Transverse colon (tissue), 4 donors: ENCODE results near the gene CENPM. TPM values are rescaled to one million over a fixed set of nuclear protein-coding genes. Genes with fewer than 3 reads are reported as not detected.

ENCODE experiments used
- DNase-seq: peaks from one replicate; pipeline ENCODE4 v3.0.0-alpha.2; 2019
- H3K27ac ChIP-seq, 4 donors: fragments of 200-600 bp; sonication (generic); 2 replicates each; pipeline ENCODE4 v1.5.1; 2016 to 2018; ENCODE audit warnings: inconsistent platforms in 4 of 4
- H3K27me3 ChIP-seq: fragments of 200-600 bp; sonication (generic); 2 replicates; pipeline ENCODE4 v1.5.1; 2017; ENCODE audit warnings: inconsistent platforms
- H3K36me3 ChIP-seq, 4 donors: fragments of 200-600 bp; sonication (generic); 2 replicates each; pipeline ENCODE4 v1.5.1; 2017 to 2019; ENCODE audit warnings: inconsistent platforms in 4 of 4
- H3K4me1 ChIP-seq, 4 donors: fragments of 200-600 bp; sonication (generic); 2 replicates each; pipeline ENCODE4 v1.5.1; 2017 to 2020; ENCODE audit warnings: inconsistent platforms in 4 of 4
- H3K4me3 ChIP-seq, 4 donors: fragments of 200-600 bp; sonication (generic); 1 replicate in 1 of 4; 2 replicates in 3 of 4; pipeline versions ENCODE4 v1.5.1 to v1.6.1; 2017 to 2019; ENCODE audit warnings: inconsistent platforms in 4 of 4
- H3K9me3 ChIP-seq, 2 donors: fragments of 200-600 bp; sonication (generic); 2 replicates each; pipeline ENCODE4 v1.5.1; 2017 to 2019; ENCODE audit warnings: inconsistent platforms in 2 of 2
- CTCF ChIP-seq, 5 experiments: fragments of 200-600 bp in 3 of 5; fragments of 450-650 bp in 2 of 5; sonication (generic) in 3 of 5; IDR thresholded peaks; 1 replicate in 2 of 5; 2 replicates in 3 of 5; pipeline ENCODE4 v1.5.1; 2016 to 2017; ENCODE audit warnings: antibody characterized with exemption in 5 of 5, inconsistent platforms in 3 of 5, mild to moderate bottlenecking in 2 of 5, moderate library complexity in 1 of 5
- EP300 ChIP-seq: sonication (generic); formaldehyde crosslinking; IDR thresholded peaks from one replicate; pipeline ENCODE4 v1.6.1; 2017; ENCODE audit warnings: antibody characterized with exemption, low read depth
- POLR2A ChIP-seq: fragments of 450-650 bp; IDR thresholded peaks from one replicate; pipeline ENCODE4 v1.6.1; 2016; ENCODE audit warnings: antibody characterized with exemption, mild to moderate bottlenecking, moderate library complexity
- POLR2AphosphoS5 ChIP-seq, 3 donors: sonication (generic); formaldehyde crosslinking; IDR thresholded peaks; one replicate each; pipeline ENCODE4 v1.6.1; 2016; ENCODE audit warnings: antibody characterized with exemption in 3 of 3
- WGBS, 2 donors: methylation state at CpG; one replicate each; pipeline ENCODE4 v1.1.5; 2018; ENCODE audit warnings: low coverage in 1 of 2; 5-methylcytosine and 5-hydroxymethylcytosine counted together
- in situ Hi-C, 4 donors: fragments of 200-750 bp; cut with MboI; loops; one replicate each; pipeline versions ENCODE4 v1.15.0 to v1.15.1; 2017; ENCODE audit warnings: low sequenced_read_pairs in 3 of 4, low pct_ligation_motif_present in 1 of 4, low pct_unique_long_range_greater_than_20kb in 1 of 4
- intact Hi-C: fragments of 100-400 bp; cut with DNase I; formaldehyde crosslinking; loops from one replicate; pipeline ENCODE4 v1.15.1; 2023; ENCODE audit warnings: low total_unique reads
- total RNA-seq, 4 donors: library from RNA; depleted of rRNA; stranded (reverse); fragments of >200 nt; gene quantifications; one replicate each; pipeline ENCODE4 v1.1.0, GENCODE V29; 2016

Gene CENPM
- 10 to 100 TPM in 2 of 4 donors, 1 to 10 TPM in 1, not detected in 1; 6.0 to 22.9 (median 11.0) TPM for total RNA-seq

- TF ChIP-seq CTCF (IDR thresholded peaks at IDR 0.05) (peak in 2 of 5 experiments; percentile 6 to 39), POLR2A (no peak), POLR2AphosphoS5 (IDR thresholded peaks at IDR 0.05) (peak in 2 of 3 donors; percentile 26 to 35), EP300 (no peak)
- in situ Hi-C loops (loop anchor here (10.0 to 25.0 kb wide), 4 partner anchors 122 to 252 kb away; partner anchors contain the start of genes CCDC134 (in 2 of the 4) and MEI1 (in 1 of the 4)), intact Hi-C loops (loop anchor here (10.0 kb wide), 1 partner anchor 122 kb away; no protein-coding TSS in a partner anchor)
- peak; percentile 93 for DNase-seq
- H3K36me3 ChIP-seq: no peaks in the 10 kb centered on the region
- H3K4me3 ChIP-seq: peak within 1 kb of the TSS; percentile 62 to 77 (median 69)
- H3K4me1 ChIP-seq: peaks cover 6 to 24% (median 13%) of the 10 kb centered on the region in 4 donors
- H3K27ac ChIP-seq: peak within 1 kb of the TSS; percentile 65 to 74 (median 69)
- 1 to 4% methylated on average over 19 to 56 of the region's 56 CpGs for WGBS, 2 donors
- H3K9me3 ChIP-seq: no peaks in the 10 kb centered on the region
- no peaks in the 10 kb centered on the region for H3K27me3 ChIP-seq
Measured at GRCh38 chr22:41946629-41947423, at the start of gene CENPM. CENPM (minus strand) TSS chr22:41947152; CDS start chr22:41947076, 76 bp downstream.

GRCh38 chr22:41995211-41995610, 48.3 kb upstream of the CENPM start:
- intact Hi-C loops (no loop called here), in situ Hi-C loops (no loop called here)
- WGBS, 2 donors: 63 to 66% methylated on average over 3 of the region's 3 CpGs
- DNase-seq: no peak
- Histone ChIP-seq H3K27ac (no peak overlapping the region), H3K9me3 (no peaks in the 10 kb centered on the region), H3K4me3 (no peak overlapping the region), H3K27me3 (no peaks in the 10 kb centered on the region), H3K36me3 (no peaks in the 10 kb centered on the region), H3K4me1 (peaks cover 0 to 10% (median 2%) of the 10 kb centered on the region in 4 donors)
- no peak for TF ChIP-seq POLR2A
- no peak for TF ChIP-seq EP300
- no peak for TF ChIP-seq CTCF (IDR thresholded peaks at IDR 0.05)
- no peak for TF ChIP-seq POLR2AphosphoS5 (IDR thresholded peaks at IDR 0.05)

- 87 to 100% methylated on average over 3 to 5 of the region's 5 CpGs for WGBS, 2 donors
- Histone ChIP-seq H3K27ac (no peak overlapping the region), H3K36me3 (no peaks in the 10 kb centered on the region), H3K27me3 (no peaks in the 10 kb centered on the region), H3K4me1 (no peaks in the 10 kb centered on the region), H3K9me3 (no peaks in the 10 kb centered on the region), H3K4me3 (no peak overlapping the region)
- intact Hi-C loops (no loop called here), in situ Hi-C loops (no loop called here)
- TF ChIP-seq EP300 (no peak), CTCF (IDR thresholded peaks at IDR 0.05) (no peak), POLR2A (no peak), POLR2AphosphoS5 (IDR thresholded peaks at IDR 0.05) (no peak)
- no peak for DNase-seq
Measured at GRCh38 chr22:41992496-41992895, 45.5 kb upstream of the CENPM start.

- intact Hi-C loops: no loop called here
- H3K36me3 ChIP-seq: no peaks in the 10 kb centered on the region
- H3K4me3 ChIP-seq: no peak overlapping the region
- H3K27ac ChIP-seq: no peak overlapping the region
- no peaks in the 10 kb centered on the region for H3K9me3 ChIP-seq
- H3K27me3 ChIP-seq: no peaks in the 10 kb centered on the region
- no peak for DNase-seq
- 79 to 86% methylated on average over 2 to 7 of the region's 7 CpGs for WGBS, 2 donors
- no peaks in the 10 kb centered on the region for H3K4me1 ChIP-seq
- no peak for TF ChIP-seq POLR2A
- in situ Hi-C loops: no loop called here
Measured at GRCh38 chr22:41991111-41991510, 44.2 kb upstream of the CENPM start.
